ENCODE data around the gene AP1G2.
"Not testable (repeated sequence)": the region's sequence is repeated elsewhere in the genome, so short reads cannot be mapped to it uniquely, and the experiment has no call there.

The AP1G2 gene

DNA sequence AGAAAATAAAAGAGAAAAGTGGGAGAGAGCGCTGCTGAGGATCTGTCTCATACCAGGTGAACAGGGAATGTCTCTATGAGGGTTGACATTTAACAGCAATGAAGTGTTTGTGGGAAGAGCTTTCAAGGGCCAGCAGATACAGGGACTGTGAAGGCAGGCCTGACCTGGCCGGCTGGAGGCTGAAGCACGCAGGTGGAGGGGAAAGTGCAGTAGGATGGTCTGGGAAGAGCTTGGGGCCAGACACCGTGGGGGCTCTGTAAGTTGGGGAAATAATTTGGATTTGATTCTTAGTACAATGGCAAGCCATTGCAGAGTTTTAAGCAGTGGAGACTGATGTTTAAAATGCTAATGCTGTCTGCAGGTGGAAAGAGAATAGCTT lies 44.8 kb upstream of the AP1G2 start:
- no peak for DNase-seq (ENCODE audit: low read depth)
- no peak overlapping the region for H3K4me3 ChIP-seq (ENCODE audit: control insufficient read depth, low read depth, low read length)
- TF ChIP-seq CTCF (IDR thresholded peaks at IDR 0.05; ENCODE audit: control insufficient read depth, insufficient read depth, low read depth, low read length, missing control alignments), result no peak

GRCh38 chr14:23610815-23611289 lies 43.3 kb upstream of the AP1G2 start:
- no peak overlapping the region for H3K4me3 ChIP-seq (ENCODE audit: control insufficient read depth, low read depth, low read length)
- no peak for DNase-seq (ENCODE audit: low read depth)
- no peak for TF ChIP-seq CTCF (IDR thresholded peaks at IDR 0.05; ENCODE audit: control insufficient read depth, insufficient read depth, low read depth, low read length, missing control alignments)

DNA sequence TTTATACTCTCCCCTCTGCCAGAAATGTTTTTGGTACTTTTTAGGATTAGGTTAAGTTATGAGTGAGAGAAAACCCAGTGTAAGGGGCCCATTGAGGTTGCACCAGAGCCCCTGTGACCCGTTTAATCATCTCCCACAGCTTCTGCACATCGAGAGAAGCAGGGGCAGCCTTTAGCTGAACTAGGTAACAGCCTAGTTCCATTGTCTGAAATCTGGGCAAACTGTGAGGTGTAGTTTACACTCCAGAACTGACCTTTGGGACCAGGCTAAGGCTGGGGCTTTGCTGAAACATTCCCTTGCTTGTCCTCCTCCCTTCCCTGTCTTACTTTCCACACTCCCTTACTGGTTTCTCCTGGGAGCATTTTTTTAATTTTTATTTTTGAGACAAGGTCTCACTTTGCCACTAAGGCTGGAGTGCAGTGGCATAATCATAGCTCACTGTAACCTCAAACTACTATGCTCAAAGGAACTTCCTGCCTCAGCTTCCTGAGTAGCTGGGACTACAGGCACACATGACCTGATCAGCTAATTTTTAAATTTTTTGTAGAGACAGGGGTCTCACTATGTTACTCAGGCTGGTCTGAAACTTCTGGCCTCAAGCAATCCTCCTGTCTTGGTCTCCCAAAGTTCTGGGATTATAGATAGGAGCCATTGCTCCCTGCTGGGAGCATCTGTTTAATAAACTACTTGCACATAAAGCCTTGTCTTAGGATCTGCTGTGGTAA lies 42.7 kb upstream of the AP1G2 start:
- no peak for DNase-seq (ENCODE audit: low read depth)
- H3K4me3 ChIP-seq (ENCODE audit: control insufficient read depth, low read depth, low read length), result no peak overlapping the region
- TF ChIP-seq CTCF (IDR thresholded peaks at IDR 0.05; ENCODE audit: control insufficient read depth, insufficient read depth, low read depth, low read length, missing control alignments), result no peak

- DNase-seq (ENCODE audit: low read depth); H3K4me3 ChIP-seq (ENCODE audit: control insufficient read depth, low read depth, low read length): not testable (repeated sequence)
These were observed 42.0 kb upstream of the AP1G2 start for GRCh38 chr14:23609411-23610089.

GRCh38 chr14:23609001-23609400 lies 41.4 kb upstream of the AP1G2 start:
- no peak overlapping the region for H3K4me3 ChIP-seq (ENCODE audit: control insufficient read depth, low read depth, low read length)
- DNase-seq (ENCODE audit: low read depth), result no peak
- TF ChIP-seq CTCF (IDR thresholded peaks at IDR 0.05; ENCODE audit: control insufficient read depth, insufficient read depth, low read depth, low read length, missing control alignments), result no peak

GRCh38 chr14:23608454-23608853 lies 40.9 kb upstream of the AP1G2 start:
- no peak for TF ChIP-seq CTCF (IDR thresholded peaks at IDR 0.05; ENCODE audit: control insufficient read depth, insufficient read depth, low read depth, low read length, missing control alignments)
- H3K4me3 ChIP-seq (ENCODE audit: control insufficient read depth, low read depth, low read length), result no peak overlapping the region
- DNase-seq (ENCODE audit: low read depth), result no peak

GRCh38 chr14:23605931-23606585 lies 38.5 kb upstream of the AP1G2 start:
- no peak for DNase-seq (ENCODE audit: low read depth)
- H3K4me3 ChIP-seq (ENCODE audit: control insufficient read depth, low read depth, low read length), result no peak overlapping the region
- TF ChIP-seq CTCF (IDR thresholded peaks at IDR 0.05; ENCODE audit: control insufficient read depth, insufficient read depth, low read depth, low read length, missing control alignments), result no peak
